HG02870 (cell line): Measurements from ENCODE around the gene VRK2.
"Not testable (repeated sequence)": the region's sequence is repeated elsewhere in the genome, so short reads cannot be mapped to it uniquely, and the experiment has no call there.

Experiments used
- ATAC-seq: cut with Tn5 transposase; IDR thresholded peaks from one replicate; pipeline ENCODE4 v1.9.1; 2021; ENCODE audit warnings: mild to moderate bottlenecking, moderate library complexity; ENCODE audit not compliant: unreplicated experiment

The VRK2 gene

DNA sequence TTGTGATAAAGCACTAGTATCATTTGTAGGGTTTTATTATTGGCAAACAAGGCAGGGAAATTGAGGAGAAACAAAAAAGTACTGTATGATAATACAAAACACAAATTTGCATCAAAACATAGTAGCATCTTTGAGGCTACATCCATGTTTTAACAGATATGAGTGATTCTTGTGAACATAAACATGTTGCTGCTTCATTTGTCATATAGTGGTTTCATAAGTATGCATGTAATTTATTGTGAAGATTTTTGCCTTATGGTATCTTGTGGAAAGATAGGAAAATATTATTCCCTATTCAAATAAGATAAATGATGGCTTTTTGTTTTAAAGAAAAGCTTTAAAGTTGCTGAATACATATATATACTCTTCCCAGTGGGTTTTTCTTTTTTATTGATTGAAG is 60.3 kb downstream of the VRK2 start:
- no peak for ATAC-seq

DNA sequence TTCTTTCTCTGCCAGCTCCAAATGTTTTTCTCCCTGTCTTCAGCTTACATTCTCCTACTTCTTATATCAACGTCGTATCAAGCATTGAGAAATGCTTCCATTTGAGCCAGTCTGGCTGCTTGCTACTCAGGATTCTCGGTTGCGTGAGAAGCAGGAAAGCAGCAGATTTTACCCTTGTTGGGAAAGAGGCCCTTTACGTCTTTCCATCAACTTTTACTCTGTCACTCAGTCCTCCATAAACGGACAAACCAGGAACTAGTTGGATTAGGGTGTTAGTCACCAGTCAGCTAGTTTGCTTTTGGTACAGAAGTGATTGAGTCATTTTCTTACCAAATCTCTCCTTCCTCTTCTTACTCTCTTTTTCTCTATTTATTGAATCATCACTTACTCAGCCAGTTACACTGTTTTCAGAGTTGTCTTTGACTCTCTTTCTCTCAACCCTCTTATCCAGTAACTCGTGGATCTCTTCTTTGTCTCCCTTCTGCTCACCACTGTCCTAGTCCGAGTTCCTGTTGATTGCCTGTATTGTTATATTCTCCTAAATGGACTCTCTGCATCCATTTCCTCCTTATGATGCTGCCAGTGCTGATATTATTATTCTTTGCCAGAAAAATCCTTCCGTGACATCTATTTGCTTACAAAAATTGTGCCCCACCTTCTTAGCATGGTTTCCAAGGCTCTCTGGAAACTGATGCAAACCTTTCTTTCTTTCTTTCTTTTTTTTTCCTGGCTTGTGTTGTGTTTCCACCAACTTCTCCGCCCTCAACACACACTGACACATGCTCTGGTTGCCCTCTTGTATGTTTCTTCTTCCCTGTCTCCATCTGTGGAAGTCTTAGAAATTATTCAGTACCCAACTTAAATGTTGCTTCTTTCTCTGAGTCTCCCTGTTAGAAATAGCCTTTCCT is 61.5 kb downstream of the VRK2 start:
- ATAC-seq = no peak

DNA sequence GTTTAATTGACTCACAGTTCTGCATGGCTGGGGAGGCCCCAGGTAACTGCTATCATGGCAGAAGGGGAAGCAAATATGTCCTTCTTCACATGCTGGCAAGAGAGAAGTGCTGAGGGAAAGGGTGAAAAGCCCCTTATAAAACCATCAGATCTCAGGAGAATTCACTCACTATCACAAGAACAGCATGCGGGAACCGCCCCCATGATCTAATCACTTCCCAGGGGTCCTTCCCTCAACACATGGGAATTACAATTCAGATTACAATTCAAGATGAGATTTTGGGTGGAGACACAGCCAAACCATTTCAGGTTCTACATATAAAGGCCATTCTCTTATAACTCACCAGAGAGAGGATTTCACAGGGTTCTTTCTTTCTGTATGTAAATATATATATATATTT is 62.9 kb downstream of the VRK2 start:
- no peak for ATAC-seq

DNA sequence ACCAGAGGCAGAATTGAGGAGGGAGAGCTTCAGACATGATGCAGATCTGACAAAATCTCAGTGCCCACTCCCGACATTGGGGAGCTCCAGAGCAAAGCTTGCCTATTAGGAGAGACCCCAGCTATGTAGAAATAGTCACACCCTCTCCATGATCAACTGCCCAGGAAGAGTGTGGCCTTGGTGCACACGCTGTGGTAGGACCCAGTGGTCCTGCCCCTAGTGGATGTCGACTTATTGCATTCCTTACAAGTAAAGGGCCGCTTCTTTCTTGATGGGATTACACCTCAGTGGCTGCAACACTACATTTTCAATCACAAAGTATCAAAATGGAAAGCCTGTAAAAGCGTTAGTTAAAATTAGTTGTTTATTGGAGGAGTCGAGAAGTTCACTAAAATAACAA is 64.2 kb downstream of the VRK2 start:
- no peak for ATAC-seq

DNA sequence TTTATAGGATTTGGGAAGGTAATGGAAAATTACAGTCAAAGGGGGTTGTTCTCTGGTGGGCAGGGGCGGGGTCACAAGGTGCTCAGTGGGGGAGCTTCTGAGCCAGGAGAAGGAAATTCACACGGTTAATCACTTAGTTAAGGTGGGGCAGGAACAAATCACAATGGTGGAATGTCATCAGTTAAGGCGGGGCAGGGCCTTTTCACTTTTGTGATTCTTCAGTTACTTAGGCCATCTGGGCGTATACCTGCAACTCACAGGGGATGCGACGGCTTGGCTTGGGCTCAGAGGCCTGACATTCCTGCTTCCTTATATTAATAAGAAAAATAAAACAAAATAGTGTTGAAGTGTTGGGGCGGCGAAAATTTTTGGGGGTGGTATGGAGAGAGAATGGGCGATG is 67.0 kb downstream of the VRK2 start:
- not testable (repeated sequence) for ATAC-seq

DNA sequence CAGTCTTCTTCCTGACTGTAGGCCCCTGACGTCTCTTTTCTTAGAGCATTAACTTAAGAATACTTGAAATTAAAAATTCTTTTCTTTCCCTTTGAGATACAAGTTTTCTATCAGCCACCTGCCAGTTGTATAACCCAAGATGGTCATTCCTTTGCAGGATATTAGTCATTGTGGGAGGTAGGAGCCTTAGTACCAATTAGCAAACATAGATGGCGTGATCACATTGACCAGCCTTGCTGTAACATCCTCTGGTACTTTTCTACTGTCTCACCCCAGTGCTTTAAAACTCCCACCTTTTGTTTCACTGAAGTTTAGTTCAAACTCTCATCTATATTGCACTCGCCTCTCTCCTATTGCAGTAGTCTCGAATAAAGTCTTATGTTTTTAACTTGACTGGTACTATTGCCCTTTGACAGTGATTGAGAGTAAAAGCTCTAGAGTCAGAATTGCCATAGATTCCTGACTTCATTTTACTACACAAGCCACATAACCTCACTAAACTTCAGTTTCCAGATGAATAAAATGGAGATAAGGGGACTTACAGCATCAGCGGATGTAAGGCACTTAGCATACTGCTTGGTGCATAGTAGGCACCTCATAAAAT is 74.1 kb downstream of the VRK2 start:
- ATAC-seq = peak; percentile 68

DNA sequence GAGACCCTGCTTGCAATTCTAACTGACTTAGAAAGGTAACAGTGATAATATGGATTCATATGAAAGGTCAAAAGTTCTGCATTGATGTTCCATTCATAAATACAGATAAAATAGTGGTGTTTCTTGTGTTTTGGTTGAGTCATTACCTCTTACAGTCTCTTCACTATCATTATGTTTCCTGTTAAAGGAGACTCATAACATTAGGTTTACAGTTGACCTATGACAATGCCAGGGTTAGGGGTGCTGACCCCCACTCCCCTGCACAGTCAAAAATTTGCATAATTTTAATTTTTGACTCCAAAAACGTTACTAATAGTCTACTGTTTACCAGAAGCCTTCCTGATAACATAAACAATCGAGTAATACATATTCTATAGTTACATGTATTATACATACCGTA is 75.4 kb downstream of the VRK2 start:
- ATAC-seq = no peak

DNA sequence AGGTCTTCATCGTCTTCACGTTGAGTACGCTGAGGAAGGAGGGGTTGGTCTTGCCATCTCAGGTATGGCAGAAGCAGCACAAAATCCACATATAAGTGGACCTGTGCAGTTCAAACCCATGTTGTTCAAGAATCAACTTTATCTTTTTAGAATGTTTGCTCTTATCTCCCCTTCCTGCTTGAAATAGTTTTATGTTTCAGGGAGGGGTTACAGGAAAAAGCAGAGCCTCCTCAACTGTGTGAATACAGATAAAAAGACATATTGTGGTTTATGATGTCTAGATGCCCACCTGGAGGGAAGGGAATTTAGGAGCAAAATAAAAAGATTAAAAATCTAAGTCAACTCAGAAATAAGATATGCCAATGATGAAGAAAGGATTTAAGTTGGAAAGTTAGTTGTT is 75.9 kb downstream of the VRK2 start:
- ATAC-seq = no peak

DNA sequence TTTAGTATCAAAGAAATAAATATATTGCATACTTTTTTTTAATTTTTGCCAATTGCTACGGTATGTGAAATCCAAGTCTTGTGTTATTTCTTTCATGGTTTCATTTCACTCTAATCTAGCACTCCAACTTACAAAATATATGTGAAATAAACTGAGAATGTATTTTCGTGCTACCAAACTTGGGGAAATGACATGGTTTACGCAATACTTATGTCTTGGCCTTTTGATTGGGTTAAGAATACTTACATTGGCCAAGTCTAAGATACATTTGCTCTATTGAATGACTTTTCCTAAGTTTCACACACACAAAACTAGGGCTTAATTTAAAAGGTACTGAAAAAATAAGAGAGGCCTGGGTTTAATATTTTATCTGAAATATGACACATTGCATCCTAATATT is 80.5 kb downstream of the VRK2 start:
- no peak for ATAC-seq

DNA sequence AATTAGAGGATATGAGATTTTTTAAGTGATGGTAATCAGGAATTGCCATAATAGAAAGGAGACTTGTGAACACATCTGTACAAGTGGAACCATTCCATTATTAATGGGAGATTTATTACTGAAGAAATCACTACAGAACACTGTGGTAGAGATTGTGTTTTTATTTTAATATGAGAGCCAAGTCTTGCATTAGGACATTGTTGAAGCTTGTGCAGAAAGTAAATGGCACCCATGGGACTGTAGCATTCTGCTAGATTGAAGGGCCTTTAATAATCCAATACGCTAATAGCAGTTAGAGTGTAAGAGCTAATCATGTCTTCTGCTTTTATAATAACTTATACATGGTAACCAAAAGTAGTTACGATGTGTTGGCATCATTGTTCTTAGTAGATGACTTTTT is 83.6 kb downstream of the VRK2 start:
- ATAC-seq = no peak

DNA sequence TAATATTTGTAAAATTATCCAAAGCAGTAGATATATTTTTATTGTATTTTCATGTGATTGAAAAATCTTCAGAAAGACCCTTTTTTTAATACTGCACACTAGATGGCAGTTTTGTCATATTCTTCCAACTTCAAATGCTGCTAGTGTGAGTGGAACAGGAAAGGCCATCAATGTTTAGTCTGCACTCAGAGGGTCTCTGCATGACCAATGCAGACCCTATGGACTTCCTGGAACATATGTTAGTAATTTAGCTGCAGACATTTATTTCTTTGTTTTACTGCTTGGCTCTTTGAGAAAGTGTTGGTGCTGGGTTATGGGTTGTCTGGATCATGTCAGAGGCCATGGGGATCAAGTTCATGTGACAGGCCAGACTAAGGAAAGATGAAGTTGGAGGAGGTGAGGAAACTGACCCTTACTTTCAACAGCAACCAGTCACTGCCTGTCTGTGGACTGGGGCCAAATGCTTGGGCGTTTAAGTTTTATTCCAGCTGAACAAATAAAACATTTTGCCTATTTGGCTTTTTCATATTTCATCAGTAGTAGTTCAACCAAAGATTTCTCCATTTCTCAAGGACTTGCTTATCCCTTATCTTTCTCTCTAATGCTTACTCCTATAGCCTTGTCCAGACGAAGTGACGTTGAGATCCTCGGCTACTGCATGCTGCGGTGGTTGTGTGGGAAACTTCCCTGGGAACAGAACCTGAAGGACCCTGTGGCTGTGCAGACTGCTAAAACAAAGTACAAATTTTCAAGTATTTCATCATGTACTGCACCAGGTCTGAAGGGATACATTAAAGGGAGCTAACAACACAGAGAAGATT is 84.8 kb downstream of the VRK2 start:
- ATAC-seq = no peak

DNA sequence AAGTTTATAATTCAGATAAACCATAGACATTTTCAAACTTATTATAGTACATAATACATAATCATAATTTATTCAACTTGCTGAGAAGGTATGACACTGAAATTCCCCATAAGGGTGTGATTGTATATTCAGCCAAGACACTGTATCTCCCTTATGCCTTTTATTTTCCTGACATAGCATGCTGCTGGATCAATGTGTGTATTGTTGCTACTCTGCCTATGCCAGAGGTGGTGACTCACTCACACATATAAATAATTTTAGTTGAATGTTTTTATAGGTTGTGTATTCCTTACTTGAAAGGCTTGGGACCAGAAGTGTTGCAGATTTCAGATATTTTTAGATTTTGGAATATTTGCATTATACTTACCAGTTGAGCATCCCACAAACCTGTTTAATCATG is 86.8 kb downstream of the VRK2 start:
- no peak for ATAC-seq

DNA sequence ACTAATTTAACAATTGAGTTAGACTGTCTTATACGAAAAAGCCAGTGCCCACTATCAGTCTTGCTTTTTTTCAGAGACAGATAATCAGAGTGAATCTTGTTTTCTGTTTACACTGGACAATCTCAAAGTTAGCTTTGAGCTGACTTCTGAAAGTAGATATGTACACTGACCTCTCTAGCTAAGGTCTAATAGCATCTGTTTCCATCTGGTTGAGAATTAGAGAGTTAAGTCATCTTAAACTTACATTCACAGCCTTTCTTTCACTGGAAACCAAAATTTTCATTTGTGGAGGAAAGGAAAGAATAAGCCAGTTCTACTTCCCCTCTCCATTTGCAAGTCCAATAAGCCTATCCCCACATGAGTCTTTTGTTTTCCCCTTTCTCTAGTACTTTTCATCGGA is 89.3 kb downstream of the VRK2 start:
- no peak for ATAC-seq

DNA sequence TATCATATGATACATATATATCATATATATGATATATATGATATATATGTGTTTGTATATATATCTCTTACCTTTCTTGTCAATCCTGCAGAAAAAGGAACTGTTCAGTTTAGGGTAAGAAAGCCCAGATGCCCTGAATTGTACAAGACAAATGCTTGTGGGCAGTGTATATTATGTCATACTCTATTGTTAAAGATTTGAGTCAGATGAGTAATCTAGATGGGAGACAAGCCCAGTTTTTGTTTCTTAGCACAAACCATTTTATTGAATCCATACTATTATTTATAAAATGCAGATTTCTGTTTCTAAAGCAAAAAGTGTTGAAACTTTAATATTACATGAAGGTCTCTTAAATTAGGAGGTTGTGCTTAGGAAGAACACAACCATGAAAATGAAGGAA is 90.6 kb downstream of the VRK2 start:
- ATAC-seq = peak; percentile 70

DNA sequence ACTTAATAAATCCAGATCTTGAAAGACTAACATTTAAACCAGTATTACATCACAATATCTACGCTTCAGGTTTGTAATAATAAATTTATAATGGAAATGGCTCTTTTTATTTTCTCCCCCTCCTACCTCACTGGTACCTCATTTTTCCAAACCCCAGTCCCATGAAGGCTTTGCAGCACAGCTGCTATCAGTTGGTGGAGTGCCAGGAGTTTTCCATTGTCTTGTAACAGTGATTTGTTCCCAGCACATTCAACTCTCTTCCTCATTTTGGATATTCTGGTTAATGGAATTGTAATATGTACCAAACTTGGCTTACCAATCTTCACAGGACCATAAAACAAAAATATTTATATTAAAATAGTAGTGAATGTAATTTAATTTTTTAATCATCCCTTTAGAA is 91.2 kb downstream of the VRK2 start:
- no peak for ATAC-seq

DNA sequence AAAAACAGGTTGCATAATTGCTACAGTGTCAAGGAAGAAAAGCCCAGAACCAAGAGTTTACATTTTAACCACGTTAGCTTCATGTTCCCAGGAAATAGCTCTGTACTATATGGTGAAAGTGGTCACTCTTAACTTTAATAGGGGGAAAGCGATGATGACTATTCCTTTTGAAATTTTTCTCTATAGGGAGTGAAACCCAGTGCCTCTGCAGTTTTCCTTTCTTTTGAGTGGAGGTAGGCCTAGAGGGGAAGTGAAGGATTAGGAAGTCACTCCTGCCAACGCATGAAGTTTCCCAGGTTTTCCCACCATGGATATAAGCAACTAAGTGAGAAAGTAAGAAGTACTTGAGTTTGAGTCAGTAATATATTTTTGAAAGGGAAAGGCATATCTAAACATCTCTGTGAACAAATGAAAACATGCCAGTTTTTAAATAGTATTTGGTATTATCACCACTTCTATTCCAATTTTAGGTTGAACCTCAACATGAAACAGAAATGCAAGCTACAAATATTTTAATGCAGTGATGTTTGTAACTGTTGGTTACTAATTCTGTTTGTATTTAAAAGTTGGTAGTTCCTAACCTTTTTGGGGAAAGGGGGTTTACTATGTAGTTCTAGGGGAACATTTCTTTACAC is 91.9 kb downstream of the VRK2 start:
- ATAC-seq = no peak

DNA sequence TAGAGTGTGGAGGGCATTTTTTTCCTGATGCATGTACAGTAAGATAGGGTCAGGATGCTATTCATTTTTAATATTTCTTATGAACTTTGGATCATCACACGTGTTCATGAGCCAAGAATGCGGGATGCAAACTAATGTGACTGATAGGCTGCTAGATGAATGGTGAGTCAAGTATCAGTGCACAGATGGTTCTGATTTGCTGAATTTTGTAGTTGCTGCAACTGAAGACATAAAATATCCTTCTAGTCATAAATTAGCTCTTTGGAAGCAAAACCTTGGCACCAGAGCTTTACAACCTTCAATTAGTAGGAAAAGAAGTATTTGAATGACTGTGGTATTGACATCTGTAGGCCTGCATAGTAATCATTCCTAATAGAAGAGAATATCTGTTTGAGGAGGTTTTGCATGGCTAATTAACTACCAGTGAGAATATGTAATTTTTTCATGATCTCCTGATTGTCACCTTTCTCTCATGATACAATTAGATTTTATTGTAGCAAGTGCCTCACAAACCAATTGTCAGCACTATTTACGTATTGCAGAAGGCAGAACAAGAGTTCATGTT is 94.0 kb downstream of the VRK2 start:
- no peak for ATAC-seq

DNA sequence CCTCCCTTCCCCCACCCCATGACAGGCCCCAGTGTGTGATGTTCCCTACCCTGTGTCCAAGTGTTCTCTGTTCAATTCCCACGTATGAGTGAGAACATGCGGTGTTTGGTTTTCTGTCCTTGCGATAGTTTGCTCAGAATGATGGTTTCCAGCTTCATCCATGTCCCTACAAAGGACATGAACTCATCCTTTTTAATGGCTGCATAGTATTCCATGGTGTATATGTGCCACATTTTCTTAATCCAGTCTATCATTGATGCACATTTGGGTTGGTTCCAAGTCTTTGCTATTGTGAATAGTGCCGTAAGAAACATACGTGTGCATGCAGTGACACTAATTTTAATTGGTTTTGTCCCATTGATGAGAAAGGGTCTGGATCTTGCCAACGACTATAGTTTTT is 99.2 kb downstream of the VRK2 start:
- ATAC-seq = not testable (repeated sequence)

DNA sequence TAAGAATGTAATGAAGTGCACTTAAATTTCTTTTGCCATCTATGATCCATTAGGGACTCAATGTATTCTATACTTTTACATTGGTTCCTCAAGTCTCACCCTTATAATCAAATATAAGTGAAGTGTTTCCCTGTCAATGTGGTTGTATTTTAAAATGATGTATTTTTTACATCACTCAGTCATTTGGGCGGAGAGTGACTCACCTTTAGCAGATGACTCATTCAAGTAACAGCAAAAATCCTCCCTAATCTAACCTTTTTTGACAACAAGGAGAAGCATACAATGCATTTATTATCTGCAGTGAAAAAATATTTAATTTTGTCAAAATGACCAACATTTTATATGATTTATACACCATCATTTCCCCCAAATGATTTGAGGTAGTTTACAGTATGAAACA is 100.1 kb downstream of the VRK2 start:
- no peak for ATAC-seq

DNA sequence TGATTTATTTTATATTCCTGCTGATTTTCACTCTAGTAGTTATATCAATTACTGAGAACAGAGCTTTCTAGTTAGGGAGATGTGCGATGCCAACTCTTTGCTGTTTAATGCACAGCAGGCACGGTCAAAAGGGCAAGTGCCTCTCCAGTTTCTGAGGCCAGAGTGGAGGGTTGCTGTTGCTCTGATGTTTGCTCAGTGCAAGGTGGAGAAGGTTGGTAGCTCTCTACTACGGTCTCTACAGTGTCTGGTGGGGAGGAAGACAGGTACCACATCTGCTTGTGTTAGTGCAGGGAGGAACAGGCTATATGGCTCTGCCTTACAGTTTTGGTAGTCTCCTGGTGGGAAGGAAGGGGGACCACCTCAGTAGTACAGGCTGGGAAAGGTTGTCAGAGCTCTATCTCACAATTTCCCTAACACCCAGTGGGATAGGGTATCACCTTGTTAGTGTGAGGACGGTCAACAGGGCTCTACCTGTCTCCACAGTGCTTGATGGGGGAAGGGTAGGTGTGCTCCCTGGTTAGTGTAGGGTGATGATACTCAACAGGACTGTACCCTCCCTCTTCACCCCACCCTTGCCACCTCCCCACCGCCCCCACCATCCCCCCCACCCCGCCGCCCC is 108.7 kb downstream of the VRK2 start:
- ATAC-seq = no peak

DNA sequence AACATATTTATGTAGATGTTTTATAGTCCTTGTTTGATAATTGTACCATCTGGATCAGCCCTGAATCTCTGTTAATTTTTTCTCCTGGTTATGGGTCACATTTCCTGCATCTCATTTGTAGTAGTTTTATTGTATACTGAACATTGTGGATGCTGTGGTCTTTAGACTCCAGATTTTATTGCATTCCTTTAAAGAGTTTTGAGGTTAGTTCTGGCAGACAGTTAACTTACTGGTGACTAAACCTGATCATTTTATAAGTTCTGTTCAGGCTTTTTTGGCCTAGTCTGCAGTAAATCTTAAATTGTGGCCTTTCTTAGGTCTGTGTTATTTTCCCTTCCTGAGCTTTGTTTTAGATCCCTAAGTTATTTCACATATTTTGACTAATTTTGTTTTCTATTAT is 110.2 kb downstream of the VRK2 start:
- ATAC-seq = no peak
